GM12891 (cell line): Measurements from ENCODE around the gene PTDSS2.

Source experiments
- POLR2A ChIP-seq: IDR thresholded peaks from 2 replicates; pipeline ENCODE4 v1.6.1; 2011; ENCODE audit warnings: low read depth, low read length, control low read depth
- POLR2AphosphoS5 ChIP-seq: IDR thresholded peaks from 2 replicates; pipeline ENCODE4 v1.6.1; 2011; ENCODE audit warnings: low read depth, low read length, control low read depth
- TAF1 ChIP-seq: IDR thresholded peaks from 2 replicates; pipeline ENCODE4 v1.6.1; 2011; ENCODE audit warnings: low read depth, low read length, control low read depth

GRCh38 chr11:532986-533585, 83.0 kb downstream of the PTDSS2 start:
- TF ChIP-seq POLR2A, result no peak
- TF ChIP-seq POLR2AphosphoS5, result no peak
- no peak for TF ChIP-seq TAF1
